Smooth muscle cell (in vitro differentiated cells): ENCODE results near the gene TAS1R1. TPM values are rescaled to one million over a fixed set of nuclear protein-coding genes. Genes with fewer than 3 reads are reported as not detected.

Experiments used
- DNase-seq: peaks from one replicate; lab custom pipeline; 2025; ENCODE audit not compliant: unreplicated experiment; lab: John Stamatoyannopoulos, UW
- H2AFZ ChIP-seq: fragments of 200-600 bp; sonication (generic); 2 replicates; pipeline ENCODE4 v1.6.0; 2016; ENCODE audit warnings: antibody characterized with exemption, low read depth, mild to moderate bottlenecking
- H3F3A ChIP-seq: fragments of 200-600 bp; sonication (generic); 2 replicates; pipeline ENCODE4 v1.6.0; 2017; ENCODE audit warnings: antibody characterized with exemption, low read depth
- H3K27ac ChIP-seq: fragments of 200-600 bp; sonication (generic); 2 replicates; pipeline ENCODE4 v1.5.1; 2016; ENCODE audit warnings: low read depth, mild to moderate bottlenecking
- H3K27me3 ChIP-seq: fragments of 200-600 bp; sonication (generic); 2 replicates; pipeline ENCODE4 v1.6.1; 2016; ENCODE audit warnings: low read depth, mild to moderate bottlenecking
- H3K36me3 ChIP-seq: fragments of 200-600 bp; sonication (generic); 2 replicates; pipeline ENCODE4 v1.5.1; 2016; ENCODE audit warnings: low read depth
- H3K4me1 ChIP-seq: fragments of 200-600 bp; sonication (generic); 2 replicates; pipeline ENCODE4 v1.5.1; 2016; ENCODE audit warnings: low read depth
- H3K4me2 ChIP-seq: fragments of 200-600 bp; sonication (generic); 2 replicates; pipeline ENCODE4 v1.6.0; 2016; ENCODE audit warnings: mild to moderate bottlenecking
- H3K4me3 ChIP-seq: fragments of 200-600 bp; sonication (generic); 2 replicates; pipeline ENCODE4 v1.5.1; 2016; ENCODE audit warnings: mild to moderate bottlenecking
- H3K79me2 ChIP-seq: fragments of 200-600 bp; sonication (generic); 2 replicates; pipeline ENCODE4 v1.6.0; 2016; ENCODE audit warnings: low read depth, mild to moderate bottlenecking
- H3K9ac ChIP-seq: fragments of 200-600 bp; sonication (generic); 2 replicates; pipeline ENCODE4 v1.6.0; 2016; ENCODE audit warnings: low read depth
- H3K9me3 ChIP-seq: fragments of 200-600 bp; sonication (generic); replicated peaks from 2 replicates; pipeline ENCODE4 v1.5.1; 2016; ENCODE audit warnings: low read depth
- H4K20me1 ChIP-seq: fragments of 200-600 bp; sonication (generic); 2 replicates; pipeline ENCODE4 v1.6.0; 2016; ENCODE audit warnings: low read depth
- CTCF ChIP-seq: fragments of 200-600 bp; sonication (generic); IDR thresholded peaks from 2 replicates; pipeline ENCODE4 v1.5.1; 2017; ENCODE audit warnings: borderline replicate concordance, mild to moderate bottlenecking, antibody characterized with exemption; ENCODE audit not compliant: insufficient read depth, poor library complexity, severe bottlenecking
- WGBS: methylation state at CpG from one replicate; pipeline ENCODE4 v1.1.7; 2016; ENCODE audit warnings: low lambda C conversion rate; 5-methylcytosine and 5-hydroxymethylcytosine counted together
- polyA plus RNA-seq: library from polyadenylated mRNA; unstranded; fragments of >200 nt; fragmentation: Nextera tagmentation; extraction: Ambion mirVana; gene quantifications from 2 replicates; pipeline ENCODE4 v1.2.1, GENCODE V29; 2016
- total RNA-seq: library from RNA; depleted of rRNA; stranded (reverse); fragments of >200 nt; gene quantifications from 2 replicates; pipeline ENCODE4 v1.2.3, GENCODE V29; 2014

The TAS1R1 gene
- total and polyA plus RNA-seq, 2 experiments from 2014 or later: 0.27 TPM; not detected in 1

- H3K27ac ChIP-seq: no peak overlapping the region
- TF ChIP-seq CTCF: peak; percentile 18
- no peaks in the 10 kb centered on the region for H3F3A ChIP-seq
- no peaks in the 10 kb centered on the region for H3K9me3 ChIP-seq
- no peaks in the 10 kb centered on the region for H3K36me3 ChIP-seq
- H3K9ac ChIP-seq: no peak overlapping the region
- peaks cover 16% of the 10 kb centered on the region for H3K79me2 ChIP-seq
- H3K4me1 ChIP-seq: peaks cover 8% of the 10 kb centered on the region
- H3K27me3 ChIP-seq: no peaks in the 10 kb centered on the region
- H3K4me3 ChIP-seq: no peak overlapping the region
- H4K20me1 ChIP-seq: peaks cover 8% of the 10 kb centered on the region
- no peak for DNase-seq
- 90% methylated on average over 21 of the region's 21 CpGs for WGBS
- H2AFZ ChIP-seq: no peak overlapping the region
- no peak overlapping the region for H3K4me2 ChIP-seq
These were observed 29.3 kb downstream of the TAS1R1 start for GRCh38 chr1:6584126-6585080.

- Histone ChIP-seq H3F3A (no peaks in the 10 kb centered on the region), H3K79me2 (peaks cover 15% of the 10 kb centered on the region), H4K20me1 (peaks cover 8% of the 10 kb centered on the region), H3K27me3 (no peaks in the 10 kb centered on the region), H3K9me3 (no peaks in the 10 kb centered on the region), H3K36me3 (no peaks in the 10 kb centered on the region), H3K4me3 (no peak overlapping the region), H3K27ac (no peak overlapping the region), H3K4me1 (peaks cover 7% of the 10 kb centered on the region), H3K4me2 (no peak overlapping the region), H2AFZ (no peak overlapping the region), H3K9ac (no peak overlapping the region)
- no peak for DNase-seq
- 91% methylated on average over 12 of the region's 12 CpGs for WGBS
- TF ChIP-seq CTCF: no peak
These were observed 30.1 kb downstream of the TAS1R1 start for GRCh38 chr1:6585081-6585722.

- H3K4me1 ChIP-seq: peaks cover 2% of the 10 kb centered on the region
These were observed 30.7 kb downstream of the TAS1R1 start for GRCh38 chr1:6585841-6586240.

More at GRCh38 chr1:6585841-6586240, 30.7 kb downstream of the TAS1R1 start:
- 98% methylated on average over 7 of the region's 7 CpGs for WGBS
- Histone ChIP-seq H3F3A (no peaks in the 10 kb centered on the region), H3K79me2 (peaks cover 8% of the 10 kb centered on the region), H3K36me3 (no peaks in the 10 kb centered on the region), H3K9me3 (no peaks in the 10 kb centered on the region), H3K4me3 (no peak overlapping the region), H3K4me2 (no peak overlapping the region), H3K27me3 (no peaks in the 10 kb centered on the region), H3K9ac (no peak overlapping the region), H3K27ac (no peak overlapping the region), H2AFZ (no peak overlapping the region), H4K20me1 (peaks cover 13% of the 10 kb centered on the region)
- no peak for TF ChIP-seq CTCF
- no peak for DNase-seq
